NCI-H1436 (cell line): ENCODE data around the gene CCDC77.
A peak's percentile ranks its signal among the peaks of the same experiment; 100 is the strongest.

Source experiments
- DNase-seq: peaks from one replicate; lab custom pipeline; 2025; lab: John Stamatoyannopoulos, UW

Gene CCDC77

DNA sequence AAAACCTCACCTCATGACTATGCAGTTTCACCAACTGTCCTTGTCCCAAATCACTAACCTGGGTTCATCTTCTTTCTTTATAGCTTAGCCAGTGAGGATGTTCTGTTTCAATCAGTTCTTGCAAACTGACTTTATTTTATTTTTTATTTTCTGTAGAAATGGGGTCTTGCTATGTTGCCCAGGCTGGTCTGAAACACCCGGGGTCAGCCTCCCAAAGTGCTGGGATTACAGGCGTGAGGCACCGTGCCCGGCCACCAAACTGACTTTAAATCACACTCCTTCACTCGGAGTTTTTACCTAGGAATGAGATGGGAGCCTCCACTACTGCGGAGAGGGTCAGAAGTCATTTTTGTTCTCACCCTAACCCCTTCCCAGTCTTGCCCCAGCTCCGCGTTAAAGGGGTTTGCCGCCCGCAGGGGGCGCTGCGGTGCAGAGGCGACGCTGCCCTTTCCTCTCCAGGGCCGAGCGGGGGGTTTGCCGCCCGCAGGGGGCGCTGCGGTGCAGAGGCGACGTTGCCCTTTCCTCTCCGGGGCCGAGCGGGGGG, 51.3 kb downstream of the CCDC77 start:
- no peak for DNase-seq

DNA sequence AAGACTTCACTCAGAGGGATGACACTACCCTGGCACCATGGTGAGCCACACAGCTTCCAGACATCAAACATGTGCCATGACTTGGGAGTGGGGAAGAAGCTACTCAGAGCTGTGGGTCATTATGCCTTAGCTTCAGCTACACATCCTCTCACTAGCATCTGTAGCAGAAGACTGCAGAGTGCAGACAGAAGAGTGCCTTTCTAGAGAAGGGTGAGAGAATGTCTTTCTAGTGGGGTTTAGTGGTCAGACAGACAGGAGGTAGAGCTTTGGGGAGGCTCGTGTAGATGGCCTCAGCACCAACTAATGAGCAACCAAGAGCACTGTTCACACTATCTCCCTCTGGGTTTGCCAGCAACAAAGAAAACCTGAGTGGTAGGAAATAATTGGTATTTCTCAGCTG, 53.4 kb downstream of the CCDC77 start:
- no peak for DNase-seq

DNA sequence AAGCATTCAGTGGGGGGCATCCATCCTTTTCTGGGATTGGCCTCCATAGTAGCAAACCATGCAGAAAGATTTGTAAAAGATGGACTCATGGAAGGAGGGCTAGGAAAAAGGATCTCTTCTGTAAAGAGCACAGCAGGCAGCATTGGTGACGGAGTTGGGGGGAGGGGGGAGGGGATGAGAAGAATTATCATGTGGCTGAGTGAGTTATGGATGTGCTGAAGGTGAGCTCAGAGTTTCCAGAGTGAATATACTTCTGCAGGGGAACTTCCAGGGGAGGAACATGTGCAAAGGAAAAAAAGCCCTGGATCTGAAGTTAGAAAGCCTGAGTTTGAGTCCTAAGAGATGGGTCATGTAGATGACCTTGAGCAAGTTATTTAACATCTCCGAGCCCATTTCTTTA, 54.4 kb downstream of the CCDC77 start:
- no peak for DNase-seq

DNA sequence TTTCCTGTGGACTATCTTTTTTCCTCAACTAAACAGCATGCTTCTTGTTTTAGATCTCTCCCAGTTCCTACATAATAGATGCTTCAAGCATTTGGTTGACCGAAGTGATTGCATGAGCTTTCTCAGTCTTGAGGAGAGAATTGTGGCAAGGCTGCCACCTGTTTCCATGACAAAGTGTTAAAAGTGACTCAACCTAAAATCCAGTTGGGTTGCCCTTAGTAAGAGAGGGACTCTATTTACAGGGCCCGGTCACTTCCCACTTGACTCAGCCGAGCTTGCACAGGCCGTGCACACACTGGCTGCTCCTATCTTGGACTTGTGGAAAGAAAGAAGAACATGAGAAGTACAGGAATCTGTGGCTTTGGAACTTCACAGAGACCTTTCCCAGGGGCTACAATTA, 56.2 kb downstream of the CCDC77 start:
- no peak for DNase-seq

DNA sequence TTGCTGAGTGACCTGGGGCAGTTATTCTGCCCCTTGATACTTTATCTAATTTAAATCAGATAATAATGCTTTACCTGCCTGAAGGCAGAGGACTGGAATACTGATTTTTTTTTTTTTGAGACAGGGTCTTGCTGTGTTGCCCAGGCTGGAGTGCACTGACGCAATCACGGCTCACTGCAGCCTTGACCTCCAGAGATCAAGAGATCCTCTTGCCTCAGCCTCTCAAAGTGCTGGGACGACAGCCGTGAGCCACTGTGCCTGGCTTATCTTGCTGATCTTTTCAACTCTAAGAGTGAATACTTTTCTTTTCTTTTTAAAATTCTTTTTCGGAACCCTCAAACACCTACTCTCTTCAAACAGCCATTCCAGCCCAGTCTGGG, 57.6 kb downstream of the CCDC77 start:
- no peak for DNase-seq

DNA sequence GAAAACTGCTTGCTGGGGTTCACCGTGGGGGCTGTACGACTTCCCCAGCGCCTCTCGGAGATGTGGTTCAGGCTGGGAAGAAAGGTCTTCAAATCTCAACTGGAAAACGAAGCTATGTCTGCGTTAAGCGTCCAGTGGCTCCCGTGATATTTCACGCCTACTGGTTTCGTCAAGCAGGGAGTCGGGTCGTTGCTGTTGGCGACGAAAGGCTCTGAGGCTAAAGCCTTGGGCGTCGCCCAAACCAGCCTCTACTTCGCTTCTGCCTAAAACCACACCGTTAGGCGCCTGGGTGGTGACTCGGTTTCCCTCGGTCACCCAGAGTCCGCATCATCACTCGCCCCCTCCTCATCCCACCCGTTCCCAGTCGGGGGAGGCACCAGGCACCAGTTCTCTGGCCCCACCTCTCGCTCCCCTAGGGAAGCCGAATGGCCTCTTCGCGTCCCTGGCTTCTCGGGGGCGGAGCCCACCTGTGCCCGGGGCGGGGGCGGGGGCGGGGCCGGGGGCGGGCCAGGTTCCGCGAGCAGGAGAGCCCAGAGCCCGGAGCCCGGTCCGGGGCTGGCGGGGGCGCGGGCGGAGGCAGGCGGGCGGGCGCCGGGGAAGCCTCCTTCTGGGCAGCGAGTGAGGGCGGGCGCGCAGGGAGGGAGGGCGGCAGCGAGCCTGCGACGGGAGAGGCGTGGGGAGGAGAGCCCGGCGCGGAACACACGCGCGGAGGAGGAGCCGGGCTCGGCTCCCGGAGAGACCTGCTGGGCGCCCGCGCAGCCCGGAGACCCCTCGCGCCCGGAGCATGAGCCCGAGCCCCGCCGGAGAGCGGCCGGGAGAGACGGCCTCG, 58.2 kb downstream of the CCDC77 start, which contains the start of gene B4GALNT3:
B4GALNT3 (plus strand) TSS at position 510 of the 829 bp plus-strand sequence. CDS start 438 bp downstream, outside the sequence.
- peak; percentile 65 for DNase-seq

DNA sequence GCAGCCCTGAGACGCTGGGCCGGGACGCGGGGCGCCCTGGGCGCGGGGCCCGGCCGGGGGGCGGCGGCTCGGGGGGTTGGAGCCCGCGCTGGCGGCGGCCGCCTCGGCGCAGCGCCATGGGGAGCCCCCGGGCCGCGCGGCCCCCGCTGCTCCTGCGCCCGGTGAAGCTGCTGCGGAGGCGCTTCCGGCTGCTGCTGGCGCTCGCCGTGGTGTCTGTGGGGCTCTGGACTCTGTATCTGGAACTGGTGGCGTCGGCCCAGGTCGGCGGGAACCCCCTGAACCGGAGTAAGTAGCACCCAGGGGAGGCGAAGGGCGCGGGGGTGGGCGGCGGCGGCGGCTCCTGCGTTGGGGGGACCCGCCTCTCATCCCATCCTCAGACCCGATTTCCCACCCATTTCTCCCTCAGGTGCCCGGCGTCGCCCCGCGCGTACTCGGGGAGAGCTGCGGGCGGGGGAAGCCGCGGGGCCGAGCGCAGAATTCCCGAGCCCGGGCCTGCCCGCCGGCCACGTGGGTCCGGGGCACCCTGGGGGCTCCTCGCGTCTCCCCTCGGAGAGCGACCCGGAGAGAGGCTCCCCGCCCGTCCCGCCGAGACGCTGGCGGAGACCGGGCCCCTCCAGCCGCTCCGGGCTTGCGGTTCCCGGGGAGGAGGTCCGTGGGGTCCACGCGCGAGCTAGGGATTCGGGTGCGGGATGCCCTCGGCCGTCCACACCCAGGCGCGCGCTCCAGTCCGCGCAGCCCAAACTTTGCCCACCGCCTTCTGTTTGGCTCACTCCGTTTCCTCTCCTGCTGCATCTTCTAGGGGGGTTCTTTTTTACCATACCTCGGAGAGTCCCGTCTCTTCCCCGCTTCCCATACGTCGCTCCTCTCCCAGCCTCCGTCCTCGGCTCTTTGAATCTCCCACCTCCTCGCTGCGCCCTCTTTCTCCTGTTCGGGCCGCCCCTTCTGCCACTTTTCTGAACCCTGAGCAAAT, 59.1 kb downstream of the CCDC77 start:
- no peak for DNase-seq

DNA sequence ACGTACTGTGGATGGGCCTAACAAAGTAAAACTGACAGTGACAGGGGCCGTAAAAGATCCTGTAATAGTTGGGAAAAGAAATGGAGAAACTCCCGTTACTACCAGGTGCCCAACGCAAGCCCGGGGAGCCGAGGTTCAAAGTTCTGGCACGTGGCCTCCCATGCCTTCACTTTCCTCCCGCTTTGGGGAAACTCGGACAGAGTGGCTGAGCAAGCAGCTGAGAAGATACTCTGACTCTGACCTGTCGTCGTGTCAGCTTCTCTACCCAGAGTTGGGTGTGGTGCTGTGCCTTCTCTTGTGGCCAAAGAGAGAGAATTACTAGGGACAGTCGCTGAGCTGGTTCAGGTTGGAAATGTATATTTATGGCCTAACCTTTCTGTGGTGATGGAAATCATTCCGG, 60.0 kb downstream of the CCDC77 start:
- DNase-seq, result no peak

DNA sequence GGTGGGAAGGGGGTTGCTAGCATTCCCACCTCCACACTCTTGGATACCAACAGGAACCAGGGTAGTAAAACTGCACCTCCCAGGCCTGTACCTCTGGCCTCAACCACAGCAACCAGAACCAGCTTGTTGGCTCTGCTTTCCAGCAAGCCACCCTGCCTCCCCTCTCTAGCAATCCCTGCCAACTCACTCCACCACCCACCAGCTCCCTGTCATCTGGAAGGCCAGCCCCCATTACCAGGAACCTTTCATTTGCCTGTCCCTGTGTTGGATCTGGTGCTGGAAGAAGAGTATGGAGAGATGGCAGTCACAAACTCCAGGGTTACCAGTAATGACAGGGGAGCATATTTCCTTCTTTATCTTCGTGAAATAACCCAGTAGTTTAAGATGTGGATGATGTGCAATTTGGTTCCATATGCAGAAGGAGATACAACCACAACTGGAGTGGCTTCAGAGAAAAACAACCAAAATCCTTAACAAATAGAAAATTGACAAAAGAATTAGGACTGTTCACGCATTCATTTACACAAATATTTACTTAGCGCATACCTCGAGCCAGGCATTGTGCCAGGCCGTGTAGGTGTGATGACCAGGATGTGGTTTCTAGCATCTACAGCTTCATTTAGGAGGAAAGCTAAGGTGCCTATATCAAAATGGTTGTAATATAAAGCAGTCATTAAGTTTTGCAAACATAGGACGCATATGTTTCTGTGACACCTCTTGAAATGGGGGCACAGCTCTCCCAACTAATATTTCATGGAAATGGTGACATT, 61.7 kb downstream of the CCDC77 start:
- DNase-seq, result no peak

DNA sequence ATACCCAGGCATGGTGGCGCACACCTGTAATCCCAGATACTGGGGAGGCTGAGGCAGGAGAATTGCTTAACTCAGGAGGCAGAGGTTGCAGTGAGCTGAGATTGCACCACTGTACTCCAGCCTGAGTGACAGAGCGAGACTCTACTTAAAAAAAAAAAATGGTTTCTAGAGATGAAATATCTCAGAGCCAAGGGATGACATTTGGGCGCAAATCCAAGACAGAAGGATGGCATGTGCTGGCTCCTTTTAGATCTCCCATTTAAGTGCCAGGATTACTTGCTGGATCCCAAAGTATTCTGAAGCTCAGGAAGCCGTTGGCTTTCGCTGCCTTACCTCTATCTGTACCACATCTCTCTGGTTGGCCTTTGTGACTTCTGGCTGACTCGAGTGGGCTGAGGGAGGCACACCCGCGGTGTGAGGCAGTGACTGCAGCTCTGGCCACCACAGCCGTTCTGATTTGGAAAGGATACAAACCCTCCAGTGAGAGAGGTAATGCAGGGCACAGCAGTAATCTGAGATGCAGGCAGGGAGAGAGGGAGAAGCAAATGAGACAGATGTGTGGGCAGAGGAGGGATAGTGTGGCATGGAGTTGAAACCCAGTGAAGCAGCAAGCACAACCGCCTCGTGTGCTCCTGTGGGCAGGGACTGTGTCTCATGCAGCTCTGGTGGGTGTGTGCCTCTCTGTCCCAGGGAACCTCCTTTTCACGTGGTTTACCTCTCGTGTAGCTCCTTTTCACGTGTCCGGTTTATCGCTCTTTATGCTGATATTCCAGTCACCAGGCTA, 63.2 kb downstream of the CCDC77 start:
- no peak for DNase-seq

DNA sequence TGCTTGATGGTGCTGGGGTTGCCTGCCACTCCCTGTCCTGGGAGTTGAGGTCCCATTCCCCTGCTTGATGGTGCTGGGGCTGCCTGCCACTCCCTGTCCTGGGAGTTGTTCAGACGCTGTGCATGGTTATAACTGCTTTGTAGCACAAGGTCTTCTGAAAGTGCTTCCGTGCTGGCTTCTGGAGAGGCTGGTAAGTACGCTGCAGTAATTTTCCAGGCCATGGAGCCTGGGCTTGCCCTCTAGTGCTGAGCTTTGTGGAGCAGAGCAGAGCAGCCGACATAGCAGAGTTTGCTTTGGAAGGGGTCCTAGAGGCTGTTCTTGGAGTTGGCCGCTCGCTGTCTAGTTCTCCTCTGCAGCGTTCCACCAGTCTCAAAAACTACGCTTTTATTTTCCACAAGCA, 64.6 kb downstream of the CCDC77 start:
- no peak for DNase-seq

DNA sequence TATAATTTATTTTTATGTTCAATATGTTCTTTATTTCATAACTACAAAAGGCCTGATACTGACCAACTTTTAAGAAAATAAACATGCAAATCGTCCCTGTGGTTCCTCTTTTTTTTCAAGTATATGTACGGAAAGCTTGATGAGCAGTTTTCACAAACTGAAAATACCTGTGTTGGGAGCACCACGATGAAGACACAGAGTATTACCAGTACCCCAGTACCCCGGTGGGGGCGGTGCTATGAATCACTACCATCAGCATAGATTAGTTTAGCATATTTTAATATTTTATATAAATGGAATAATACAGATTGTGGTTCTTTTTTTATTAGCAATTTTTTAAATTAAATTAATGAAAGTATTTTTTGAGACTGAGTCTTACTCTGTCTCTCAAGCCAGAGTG, 65.3 kb downstream of the CCDC77 start:
- no peak for DNase-seq

DNA sequence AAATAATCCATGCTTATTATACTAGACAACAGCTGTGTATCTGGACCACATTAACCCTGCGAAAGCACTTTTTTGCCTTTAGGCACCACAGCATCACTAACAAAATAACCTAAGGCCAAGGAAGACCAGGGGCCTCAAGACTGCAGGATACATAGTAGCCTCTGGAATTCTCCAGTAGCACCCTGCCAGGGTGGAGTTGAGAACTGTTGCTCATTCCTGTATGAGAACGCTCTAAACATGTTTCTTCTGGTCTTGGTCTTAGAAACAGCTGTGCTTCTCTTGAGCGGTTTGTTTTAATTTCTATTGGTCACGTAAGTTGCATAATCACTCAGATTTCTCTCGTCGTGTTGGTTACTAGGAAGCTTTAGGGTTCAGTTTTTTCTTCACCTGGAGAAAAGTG, 66.1 kb downstream of the CCDC77 start:
- DNase-seq, result no peak

DNA sequence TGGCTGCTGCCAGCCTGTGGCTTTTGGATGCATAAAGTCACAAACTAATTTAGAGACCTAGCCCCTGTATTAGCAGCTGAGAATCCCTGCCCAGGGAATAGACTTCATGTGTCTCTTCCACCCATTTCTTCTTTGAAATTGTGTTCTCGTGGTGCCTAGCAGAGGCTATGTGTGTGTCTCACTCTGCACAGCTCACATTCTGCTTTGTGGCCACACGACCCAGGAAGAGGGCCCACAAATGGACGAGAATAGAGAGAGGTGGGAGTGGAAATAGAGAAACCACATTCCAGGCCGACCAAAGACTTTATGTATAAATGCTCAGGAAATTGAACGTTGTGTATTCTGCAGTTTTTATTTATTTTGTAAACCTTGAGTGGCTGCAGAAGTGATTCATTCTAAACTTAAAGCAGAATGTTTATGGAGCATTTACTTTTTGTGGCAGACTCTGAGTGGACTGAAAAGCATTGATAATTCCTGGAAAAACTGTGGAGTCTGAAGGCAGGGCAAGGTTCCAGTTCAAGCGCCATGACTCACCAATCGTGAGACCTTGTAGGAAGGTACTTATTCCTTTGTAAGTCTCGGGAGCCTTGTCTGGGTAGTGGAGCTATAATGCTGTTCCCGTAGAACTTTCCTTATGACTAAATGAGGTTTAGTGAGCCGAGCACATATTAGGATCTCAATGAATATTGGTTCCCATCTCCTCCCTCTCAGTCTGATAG, 67.4 kb downstream of the CCDC77 start:
- DNase-seq, result no peak

DNA sequence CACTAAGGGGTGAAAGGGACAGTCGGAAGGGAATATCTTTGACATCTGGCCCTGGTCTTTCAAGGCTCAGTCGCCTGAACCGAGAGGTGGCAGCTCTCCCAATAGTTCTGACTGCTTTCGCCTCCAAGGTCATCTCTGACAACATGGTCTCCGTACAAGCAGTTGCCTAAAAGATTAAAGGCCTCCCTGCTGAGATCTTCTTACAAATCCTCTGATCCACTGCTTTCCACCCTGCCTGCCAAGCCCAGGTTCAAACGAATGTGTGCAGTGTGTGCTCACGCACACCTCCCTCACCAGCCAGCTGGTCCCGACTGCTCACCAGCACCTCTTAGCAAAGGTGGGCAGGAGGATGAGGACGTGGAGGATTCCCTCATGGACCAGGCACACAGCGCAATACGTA, 68.7 kb downstream of the CCDC77 start:
- DNase-seq, result no peak

DNA sequence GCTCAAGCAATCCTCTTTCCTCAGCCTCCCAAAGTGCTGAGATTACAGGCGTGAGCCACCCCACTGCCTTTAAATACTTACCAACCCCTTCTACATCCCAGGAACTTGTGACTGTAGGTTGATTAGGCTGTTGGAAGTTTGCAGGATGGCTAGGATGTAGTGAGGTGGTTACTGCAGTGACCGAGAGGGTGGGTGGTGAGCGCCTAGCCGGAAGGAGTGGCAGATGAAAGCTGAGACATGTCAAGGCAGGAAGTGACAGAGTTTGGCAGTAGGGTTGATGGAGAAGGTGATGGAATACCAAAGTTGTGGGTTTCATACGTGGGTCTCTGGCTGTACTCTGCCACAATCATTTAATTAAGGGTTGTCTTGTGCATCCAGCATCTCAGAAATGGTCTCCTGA, 71.8 kb downstream of the CCDC77 start:
- DNase-seq, result no peak

DNA sequence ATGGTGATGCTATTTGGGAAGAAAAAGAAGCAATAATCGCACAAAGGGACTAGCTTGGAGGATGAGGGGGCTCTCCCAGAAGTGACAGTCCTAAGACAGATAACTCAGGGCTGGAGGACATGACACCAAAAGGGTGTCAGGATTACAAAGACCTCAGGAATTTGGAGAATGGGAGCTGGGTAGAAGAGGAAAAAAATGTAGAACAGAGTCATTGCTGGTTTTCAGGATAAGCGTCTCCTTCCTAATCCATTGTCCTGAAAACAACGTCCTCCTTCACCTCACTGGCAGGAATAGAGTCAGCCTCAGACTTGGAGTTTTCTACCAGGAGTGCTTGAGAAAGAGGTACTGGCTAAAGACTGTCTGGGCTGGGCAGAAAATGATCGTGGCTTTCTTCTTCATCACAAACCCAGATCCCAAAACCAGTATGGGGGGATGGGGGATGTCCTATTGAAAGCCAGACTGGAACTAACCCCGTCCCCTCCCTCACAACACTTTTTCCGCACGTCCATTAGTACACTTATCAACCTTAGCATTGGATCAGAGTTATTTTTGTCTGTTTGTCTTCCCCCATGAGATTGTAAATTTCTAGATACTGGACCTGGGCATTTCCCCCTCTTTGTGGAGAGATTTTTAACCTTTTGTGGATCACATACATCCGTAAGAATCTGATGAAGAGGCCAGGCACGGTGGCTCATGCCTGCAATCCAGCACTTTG, 72.6 kb downstream of the CCDC77 start:
- no peak for DNase-seq

DNA sequence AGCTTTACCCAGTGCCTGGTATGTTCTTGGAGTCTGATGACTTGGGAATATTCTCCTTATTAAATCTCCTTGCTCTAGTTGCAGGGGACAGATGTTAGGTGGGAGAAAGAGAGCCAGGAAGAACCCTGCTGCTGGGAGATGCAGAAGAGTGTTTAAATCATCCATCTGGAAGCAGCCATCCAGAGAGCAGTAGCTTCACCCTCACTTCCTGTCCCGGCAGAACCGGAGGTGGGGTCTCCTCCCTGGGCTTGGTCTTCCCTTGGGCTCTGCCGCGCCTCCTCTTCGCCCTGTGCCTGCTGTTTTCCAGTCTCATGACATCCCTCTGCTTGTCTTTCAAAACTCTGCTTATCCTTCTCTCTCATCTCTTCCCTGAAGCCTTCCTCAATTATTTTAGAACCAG, 73.8 kb downstream of the CCDC77 start:
- no peak for DNase-seq

DNA sequence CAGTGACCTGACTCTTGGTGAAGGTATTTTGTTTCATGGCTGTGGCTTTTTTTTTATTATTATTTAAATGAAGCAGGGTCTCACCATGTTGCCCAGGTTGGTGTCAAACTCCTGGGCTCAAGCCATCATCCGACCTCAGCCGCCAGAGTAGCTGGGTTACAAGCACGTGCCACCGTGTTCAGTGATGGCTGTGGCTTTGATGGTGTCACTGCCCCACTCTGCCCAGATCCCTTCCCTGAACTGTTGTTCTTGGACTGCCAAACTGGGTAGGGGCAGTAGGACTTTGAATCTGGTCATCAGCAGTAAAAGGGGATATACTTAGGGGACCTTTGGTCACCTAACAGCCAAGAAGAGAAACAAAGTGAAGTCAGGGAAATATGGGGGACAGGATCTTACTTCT, 77.7 kb downstream of the CCDC77 start:
- no peak for DNase-seq
